Measurements from ENCODE around the gene CCNY.

The CCNY gene

GRCh38 chr10:35318551-35318950 lies 17.8 kb upstream of the CCNY start:
- CTCF ChIA-PET = no interaction called here
- POLR2A ChIA-PET = no interaction called here
- H3K4me3 ChIP-seq (ENCODE audit: low read depth, low read length) = no peak overlapping the region
- TF ChIP-seq CTCF (IDR thresholded peaks at IDR 0.05; ENCODE audit: insufficient read depth, low read length, missing control alignments) = no peak
- DNase-seq (ENCODE audit: low read depth, low spot score) = no peak

- TF ChIP-seq CTCF (IDR thresholded peaks at IDR 0.05; ENCODE audit: insufficient read depth, low read length, missing control alignments) = no peak
- POLR2A ChIA-PET = no interaction called here
Observed at GRCh38 chr10:35320341-35320740, 16.0 kb upstream of the CCNY start.

GRCh38 chr10:35322636-35323035 lies 13.7 kb upstream of the CCNY start:
- POLR2A ChIA-PET = no interaction called here

More at GRCh38 chr10:35320341-35320740, 16.0 kb upstream of the CCNY start:
- DNase-seq (ENCODE audit: low read depth, low spot score) = no peak
- no peak overlapping the region for H3K4me3 ChIP-seq (ENCODE audit: low read depth, low read length)
- CTCF ChIA-PET = no interaction called here

GRCh38 chr10:35324196-35324595 lies 12.1 kb upstream of the CCNY start:
- ChIA-PET POLR2A (no interaction called here), CTCF (interaction anchor here (0.8 to 1.3 kb wide), 4 partner anchors 8 to 239 kb away, joined by 3 to 4 read pairs (median 3); no protein-coding TSS in a partner anchor)
- no peak overlapping the region for H3K4me3 ChIP-seq (ENCODE audit: low read depth, low read length)
- DNase-seq (ENCODE audit: low read depth, low spot score) = no peak
- no peak for TF ChIP-seq CTCF (IDR thresholded peaks at IDR 0.05; ENCODE audit: insufficient read depth, low read length, missing control alignments)

More at GRCh38 chr10:35322636-35323035, 13.7 kb upstream of the CCNY start:
- CTCF ChIA-PET = interaction anchor here (1.4 kb wide), 1 partner anchor 9 kb away, joined by 3 read pairs; no protein-coding TSS in a partner anchor
- H3K4me3 ChIP-seq (ENCODE audit: low read depth, low read length) = no peak overlapping the region
- no peak for DNase-seq (ENCODE audit: low read depth, low spot score)
- no peak for TF ChIP-seq CTCF (IDR thresholded peaks at IDR 0.05; ENCODE audit: insufficient read depth, low read length, missing control alignments)

- ChIA-PET CTCF (no interaction called here), POLR2A (no interaction called here)
- no peak overlapping the region for H3K4me3 ChIP-seq (ENCODE audit: low read depth, low read length)
- TF ChIP-seq CTCF (IDR thresholded peaks at IDR 0.05; ENCODE audit: insufficient read depth, low read length, missing control alignments) = no peak
- DNase-seq (ENCODE audit: low read depth, low spot score) = no peak
Observed at GRCh38 chr10:35326466-35327235, 9.7 kb upstream of the CCNY start.

GRCh38 chr10:35327790-35328403 lies 8.4 kb upstream of the CCNY start:
- no peak overlapping the region for H3K4me3 ChIP-seq (ENCODE audit: low read depth, low read length)
- CTCF ChIA-PET = interaction anchor here (0.7 kb wide), 1 partner anchor 1452 kb away, joined by 3 read pairs; no protein-coding TSS in a partner anchor
- DNase-seq (ENCODE audit: low read depth, low spot score) = no peak
- no peak for TF ChIP-seq CTCF (IDR thresholded peaks at IDR 0.05; ENCODE audit: insufficient read depth, low read length, missing control alignments)
- POLR2A ChIA-PET = no interaction called here
